ENCODE results near the gene GET4.

The GET4 gene

GRCh38 chr7:876077-876971 lies at the start of gene GET4:
GET4 (plus strand) TSS chr7:876554; CDS start chr7:876646, 92 bp downstream.
- DNase-seq, result peak; percentile 92

- no peak for DNase-seq
These were observed 47.4 kb upstream of the GET4 start for GRCh38 chr7:828793-829561.

- no peak for DNase-seq
These were observed 46.3 kb upstream of the GET4 start for GRCh38 chr7:830069-830468.

GRCh38 chr7:831596-832166 lies 44.7 kb upstream of the GET4 start:
- peak; percentile 84 for DNase-seq

- peak; percentile 57 for DNase-seq
These were observed 44.0 kb upstream of the GET4 start, which contains the start of gene SUN1 for GRCh38 chr7:832167-832967. SUN1 (plus strand) TSS chr7:832476; CDS start chr7:832525, 49 bp downstream.

- no peak for DNase-seq
These were observed 43.4 kb upstream of the GET4 start for GRCh38 chr7:832968-833424.

GRCh38 chr7:833601-834258 lies 42.6 kb upstream of the GET4 start:
- DNase-seq, result no peak

- DNase-seq, result no peak
These were observed 42.1 kb upstream of the GET4 start for GRCh38 chr7:834277-834676.

GRCh38 chr7:835021-835420 lies 41.3 kb upstream of the GET4 start:
- no peak for DNase-seq

- no peak for DNase-seq
These were observed 40.6 kb upstream of the GET4 start for GRCh38 chr7:835485-836401.

- DNase-seq, result peak; percentile 30
These were observed 39.9 kb upstream of the GET4 start for GRCh38 chr7:836429-836828.

- DNase-seq, result no peak
These were observed 39.4 kb upstream of the GET4 start for GRCh38 chr7:837001-837400.

- no peak for DNase-seq
These were observed 36.3 kb upstream of the GET4 start for GRCh38 chr7:840001-840600.

- DNase-seq, result no peak
These were observed 34.4 kb upstream of the GET4 start for GRCh38 chr7:841943-842342.

- DNase-seq, result no peak
These were observed 33.8 kb upstream of the GET4 start for GRCh38 chr7:842431-843031.

GRCh38 chr7:843230-843629 lies 33.1 kb upstream of the GET4 start:
- DNase-seq, result no peak

GRCh38 chr7:844043-844442 lies 32.3 kb upstream of the GET4 start:
- DNase-seq, result no peak

- no peak for DNase-seq
These were observed 31.8 kb upstream of the GET4 start for GRCh38 chr7:844514-844913.

GRCh38 chr7:845091-845490 lies 31.3 kb upstream of the GET4 start:
- DNase-seq, result no peak

GRCh38 chr7:845731-846130 lies 30.6 kb upstream of the GET4 start:
- no peak for DNase-seq
